PC-3 (cell line): Measurements from ENCODE around the gene MMP21. TPM values are rescaled to one million over a fixed set of nuclear protein-coding genes. Genes with fewer than 3 reads are reported as not detected.

Experiments used
- ATAC-seq: fragments of 200-7000 bp; cut with Tn5 transposase; 2 replicates; pipeline ENCODE4 v1.9.1; 2020; ENCODE audit warnings: mild to moderate bottlenecking, moderate library complexity
- BruUV-seq: library from RNA; stranded (reverse); fragments of 400-500 nt; replicated peaks from 2 replicates; lab custom pipeline; 2021; lab: Mats Ljungman, UMichigan
- CTCF ChIA-PET: fragments of 300-600 bp; sonication (Branson Sonifier 250); formaldehyde crosslinking; loops from one replicate; lab custom pipeline; 2022; ENCODE audit warnings: antibody characterized with exemption; lab: Charles Lee
- POLR2A ChIA-PET: fragments of 300-600 bp; sonication (Branson Sonifier 250); formaldehyde crosslinking; loops from one replicate; lab custom pipeline; 2022; ENCODE audit warnings: antibody characterized with exemption; ENCODE audit not compliant: unreplicated experiment; lab: Charles Lee
- DNase-seq: peaks from one replicate; pipeline ENCODE4 v3.0.0-alpha.2; 2015
- H2AFZ ChIP-seq: fragments of 300-600 bp; sonication (generic); 2 replicates; pipeline ENCODE4 v1.6.0; 2016; ENCODE audit warnings: antibody characterized with exemption, low read length
- H3F3A ChIP-seq: fragments of 300-600 bp; sonication (generic); one replicate; pipeline ENCODE4 v1.6.0; 2017; ENCODE audit warnings: antibody characterized with exemption, low read length, control low read depth, mild to moderate bottlenecking; ENCODE audit not compliant: unreplicated experiment
- H3K27ac ChIP-seq: fragments of 300-600 bp; sonication (generic); 2 replicates; pipeline ENCODE4 v1.5.1; 2016; ENCODE audit warnings: mild to moderate bottlenecking, low read length
- H3K27me3 ChIP-seq: fragments of 300-600 bp; sonication (generic); 2 replicates; pipeline ENCODE4 v1.6.1; 2016; ENCODE audit warnings: low read length, mixed read lengths
- H3K36me3 ChIP-seq: fragments of 300-600 bp; sonication (generic); 2 replicates; pipeline ENCODE4 v1.6.1; 2016; ENCODE audit warnings: low read depth, mixed run types, low read length, mixed read lengths
- H3K4me1 ChIP-seq: fragments of 300-600 bp; sonication (generic); 2 replicates; pipeline ENCODE4 v1.5.1; 2016; ENCODE audit warnings: low read length; ENCODE audit not compliant: insufficient read depth
- H3K4me2 ChIP-seq: fragments of 300-600 bp; sonication (generic); 2 replicates; pipeline ENCODE4 v1.6.0; 2016; ENCODE audit warnings: low read length
- H3K4me3 ChIP-seq: fragments of 300-600 bp; sonication (generic); 2 replicates; pipeline ENCODE4 v1.5.1; 2016; ENCODE audit warnings: mild to moderate bottlenecking, low read length, mixed read lengths
- H3K79me2 ChIP-seq: fragments of 300-600 bp; sonication (generic); 2 replicates; pipeline ENCODE4 v1.6.1; 2017; ENCODE audit warnings: low read length, mixed read lengths
- H3K9ac ChIP-seq: fragments of 300-600 bp; sonication (generic); 2 replicates; pipeline ENCODE4 v1.6.0; 2016; ENCODE audit warnings: mild to moderate bottlenecking, low read length
- H3K9me2 ChIP-seq: fragments of 300-600 bp; sonication (generic); replicated peaks from 2 replicates; pipeline ENCODE4 v1.6.1; 2016; ENCODE audit warnings: mixed run types, low read length, mixed read lengths
- H3K9me3 ChIP-seq: fragments of 300-600 bp; sonication (generic); 2 replicates; pipeline ENCODE4 v1.6.1; 2016; ENCODE audit warnings: low read length, mixed read lengths
- H4K20me1 ChIP-seq: fragments of 300-600 bp; sonication (generic); 2 replicates; pipeline ENCODE4 v1.6.1; 2016; ENCODE audit warnings: low read length, mixed read lengths
- CTCF ChIP-seq: fragments of 300-600 bp; sonication (generic); conservative IDR thresholded peaks from 2 replicates; pipeline ENCODE4 v1.5.1; 2017; ENCODE audit warnings: antibody characterized with exemption, low read depth, mild to moderate bottlenecking, low read length
- EZH2 ChIP-seq: fragments of 300-600 bp; sonication (generic); IDR thresholded peaks from one replicate; pipeline ENCODE4 v1.6.1; 2017; ENCODE audit warnings: antibody characterized with exemption, mild to moderate bottlenecking, low read length; ENCODE audit not compliant: unreplicated experiment
- EZH2phosphoT487 ChIP-seq: fragments of 300-600 bp; sonication (generic); IDR thresholded peaks from 2 replicates; pipeline ENCODE4 v1.6.1; 2018; ENCODE audit warnings: mild to moderate bottlenecking, antibody characterized with exemption, low read length, borderline replicate concordance
- intact Hi-C: fragments of 100-400 bp; cut with micrococcal nuclease; formaldehyde crosslinking; loops from 2 replicates; pipeline ENCODE4 v1.9.0; 2023
- total RNA-seq: library from RNA; depleted of rRNA; stranded (reverse); fragments of >200 nt; gene quantifications from 2 replicates; pipeline ENCODE4 v1.2.3, GENCODE V29; 2014

Gene MMP21
- total RNA-seq, 1 experiment from 2014 or later, result not detected

DNA sequence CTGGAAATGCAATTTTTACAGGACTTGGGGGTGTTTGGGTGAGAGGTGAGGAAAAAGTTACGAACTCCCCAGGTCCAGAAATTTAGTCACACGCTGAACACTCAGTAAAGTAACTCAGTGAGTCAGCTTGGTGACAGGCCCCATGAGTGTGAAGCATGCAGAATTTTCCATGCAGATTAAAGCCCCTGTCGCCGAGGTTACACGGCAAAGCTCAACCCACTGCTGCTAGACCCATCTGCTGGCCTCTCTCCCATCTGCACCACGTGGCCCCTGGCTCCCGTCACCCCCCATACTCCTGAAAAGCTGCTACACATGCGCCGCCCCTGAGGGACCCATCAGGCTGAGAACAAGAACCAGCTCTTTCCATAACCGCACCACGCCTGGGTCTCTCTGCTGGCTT lies 7.0 kb upstream of the MMP21 start:
- Histone ChIP-seq H3K4me3 (no peak overlapping the region), H3K4me2 (no peak overlapping the region), H3K4me1 (no peaks in the 10 kb centered on the region), H3K36me3 (no peaks in the 10 kb centered on the region), H3K9me2 (no peaks in the 10 kb centered on the region), H3K27ac (no peak overlapping the region), H3K27me3 (no peaks in the 10 kb centered on the region), H3K79me2 (no peaks in the 10 kb centered on the region), H3K9ac (no peak overlapping the region), H2AFZ (no peak overlapping the region), H3F3A (no peaks in the 10 kb centered on the region), H3K9me3 (no peaks in the 10 kb centered on the region), H4K20me1 (no peaks in the 10 kb centered on the region)
- CTCF ChIA-PET, result no interaction called here
- intact Hi-C loops, result no loop called here
- POLR2A ChIA-PET, result no interaction called here
- DNase-seq (no peak), ATAC-seq (no peak)
- no TSS peak for BruUV-seq
- no peak for TF ChIP-seq CTCF
- TF ChIP-seq EZH2, result no peak
- no peak for TF ChIP-seq EZH2phosphoT487

- H3K36me3 ChIP-seq, result no peaks in the 10 kb centered on the region
- no peaks in the 10 kb centered on the region for H3K79me2 ChIP-seq
- H3K27me3 ChIP-seq, result no peaks in the 10 kb centered on the region
- BruUV-seq, result no TSS peak
- no peaks in the 10 kb centered on the region for H3K4me1 ChIP-seq
- H3K4me3 ChIP-seq, result no peak overlapping the region
- intact Hi-C loops, result no loop called here
- no peak overlapping the region for H3K4me2 ChIP-seq
- POLR2A ChIA-PET, result no interaction called here
- H3K27ac ChIP-seq, result no peak overlapping the region
- no peaks in the 10 kb centered on the region for H3K9me3 ChIP-seq
- no peak for ATAC-seq
- no peaks in the 10 kb centered on the region for H3F3A ChIP-seq
- CTCF ChIA-PET, result no interaction called here
- no peak overlapping the region for H3K9ac ChIP-seq
- no peak for TF ChIP-seq CTCF
- no peak for TF ChIP-seq EZH2phosphoT487
- no peak for TF ChIP-seq EZH2
- no peak for DNase-seq
- no peaks in the 10 kb centered on the region for H3K9me2 ChIP-seq
- H2AFZ ChIP-seq, result no peak overlapping the region
- no peaks in the 10 kb centered on the region for H4K20me1 ChIP-seq
Observed at GRCh38 chr10:125782054-125782453, 6.4 kb upstream of the MMP21 start.

GRCh38 chr10:125781374-125781773 lies 5.8 kb upstream of the MMP21 start:
- H3K9ac ChIP-seq, result no peak overlapping the region
- TF ChIP-seq EZH2 (no peak), CTCF (no peak), EZH2phosphoT487 (no peak)
- H3K9me2 ChIP-seq, result no peaks in the 10 kb centered on the region
- H3K36me3 ChIP-seq, result no peaks in the 10 kb centered on the region
- no peaks in the 10 kb centered on the region for H3K79me2 ChIP-seq
- H3F3A ChIP-seq, result no peaks in the 10 kb centered on the region
- H2AFZ ChIP-seq, result no peak overlapping the region
- intact Hi-C loops, result no loop called here
- no peak for DNase-seq
- no peaks in the 10 kb centered on the region for H3K9me3 ChIP-seq
- H3K27me3 ChIP-seq, result no peaks in the 10 kb centered on the region
- H4K20me1 ChIP-seq, result no peaks in the 10 kb centered on the region
- H3K27ac ChIP-seq, result no peak overlapping the region
- no peak overlapping the region for H3K4me3 ChIP-seq
- H3K4me1 ChIP-seq, result no peaks in the 10 kb centered on the region
- no peak for ATAC-seq
- POLR2A ChIA-PET, result no interaction called here
- CTCF ChIA-PET, result no interaction called here
- BruUV-seq, result no TSS peak
- H3K4me2 ChIP-seq, result no peak overlapping the region
